ENCODE measurements around the gene CDH4.

- TF ChIP-seq CTCF (tag by site-specific recombination; IDR thresholded peaks at IDR 0.05) (no peak), AEBP2 (tag by site-specific recombination; IDR thresholded peaks at IDR 0.05; ENCODE audit: borderline replicate concordance) (no peak), ZNF629 (tag by site-specific recombination; IDR thresholded peaks at IDR 0.05) (no peak), WT1 (tag by site-specific recombination; IDR thresholded peaks at IDR 0.05) (no peak), KLF9 (tag by site-specific recombination; IDR thresholded peaks at IDR 0.05; ENCODE audit: low read depth) (no peak), ZNF776 (tag by site-specific recombination; IDR thresholded peaks at IDR 0.05; ENCODE audit: borderline replicate concordance) (no peak), ZNF157 (tag by site-specific recombination; IDR thresholded peaks at IDR 0.05) (no peak)
- TF ChIP-seq, protein P1, sequence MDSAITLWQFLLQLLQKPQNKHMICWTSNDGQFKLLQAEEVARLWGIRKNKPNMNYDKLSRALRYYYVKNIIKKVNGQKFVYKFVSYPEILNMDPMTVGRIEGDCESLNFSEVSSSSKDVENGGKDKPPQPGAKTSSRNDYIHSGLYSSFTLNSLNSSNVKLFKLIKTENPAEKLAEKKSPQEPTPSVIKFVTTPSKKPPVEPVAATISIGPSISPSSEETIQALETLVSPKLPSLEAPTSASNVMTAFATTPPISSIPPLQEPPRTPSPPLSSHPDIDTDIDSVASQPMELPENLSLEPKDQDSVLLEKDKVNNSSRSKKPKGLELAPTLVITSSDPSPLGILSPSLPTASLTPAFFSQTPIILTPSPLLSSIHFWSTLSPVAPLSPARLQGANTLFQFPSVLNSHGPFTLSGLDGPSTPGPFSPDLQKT (IDR thresholded peaks at IDR 0.05; ENCODE audit: borderline replicate concordance, low read depth, low read length): no peak
Observed at GRCh38 chr20:61811166-61811565, 559.1 kb downstream of the CDH4 start.
